ENCODE results near the gene MPI. TPM values are rescaled to one million over a fixed set of nuclear protein-coding genes. Genes with fewer than 3 reads are reported as not detected.

MPI gene
- total RNA-seq, 4 donors from 2014 or later: 27.6 to 73.1 (median 32.5) TPM

DNA sequence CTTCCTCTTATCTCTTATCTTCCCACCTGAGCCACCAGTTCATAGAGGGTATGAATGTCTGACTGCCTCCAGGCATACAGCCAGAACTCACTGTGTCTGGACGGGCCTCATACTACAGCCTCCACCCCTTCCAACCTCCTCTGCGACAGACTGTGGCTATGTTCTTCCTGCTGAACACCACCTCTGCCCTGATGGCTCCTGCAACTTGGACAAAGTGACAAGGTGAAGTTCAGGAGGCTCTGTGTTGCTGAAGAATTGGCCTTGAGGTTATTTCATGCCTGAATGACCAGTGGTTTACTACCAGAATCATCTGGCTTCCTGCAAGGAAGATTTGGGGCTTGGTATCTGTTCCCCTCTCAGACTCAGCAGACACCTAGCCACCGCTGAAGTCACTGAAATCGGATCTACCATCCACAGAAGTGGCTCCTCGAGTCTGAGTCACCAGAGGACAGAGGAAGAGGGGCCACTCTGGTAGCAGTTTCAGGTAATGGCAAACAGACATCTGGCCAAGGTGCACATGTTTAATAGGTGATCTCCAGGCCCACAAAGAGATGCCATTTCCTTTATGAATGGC is 32.7 kb upstream of the MPI start:
- WGBS, 2 donors: 52 to 62% methylated on average over 5 of the region's 5 CpGs
- TF ChIP-seq POLR2A (IDR thresholded peaks at IDR 0.05): no peak
- TF ChIP-seq, protein P1, sequence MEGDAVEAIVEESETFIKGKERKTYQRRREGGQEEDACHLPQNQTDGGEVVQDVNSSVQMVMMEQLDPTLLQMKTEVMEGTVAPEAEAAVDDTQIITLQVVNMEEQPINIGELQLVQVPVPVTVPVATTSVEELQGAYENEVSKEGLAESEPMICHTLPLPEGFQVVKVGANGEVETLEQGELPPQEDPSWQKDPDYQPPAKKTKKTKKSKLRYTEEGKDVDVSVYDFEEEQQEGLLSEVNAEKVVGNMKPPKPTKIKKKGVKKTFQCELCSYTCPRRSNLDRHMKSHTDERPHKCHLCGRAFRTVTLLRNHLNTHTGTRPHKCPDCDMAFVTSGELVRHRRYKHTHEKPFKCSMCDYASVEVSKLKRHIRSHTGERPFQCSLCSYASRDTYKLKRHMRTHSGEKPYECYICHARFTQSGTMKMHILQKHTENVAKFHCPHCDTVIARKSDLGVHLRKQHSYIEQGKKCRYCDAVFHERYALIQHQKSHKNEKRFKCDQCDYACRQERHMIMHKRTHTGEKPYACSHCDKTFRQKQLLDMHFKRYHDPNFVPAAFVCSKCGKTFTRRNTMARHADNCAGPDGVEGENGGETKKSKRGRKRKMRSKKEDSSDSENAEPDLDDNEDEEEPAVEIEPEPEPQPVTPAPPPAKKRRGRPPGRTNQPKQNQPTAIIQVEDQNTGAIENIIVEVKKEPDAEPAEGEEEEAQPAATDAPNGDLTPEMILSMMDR (IDR thresholded peaks at IDR 0.05): no peak
- intact Hi-C loops (cut with DNase I; ENCODE audit: low total_unique reads): no loop called here
- no peak for DNase-seq (ENCODE audit: low spot score in 2 of 2)
- H3K4me3 ChIP-seq (ENCODE audit: low read depth, poor library complexity, severe bottlenecking): no peak overlapping the region

DNA sequence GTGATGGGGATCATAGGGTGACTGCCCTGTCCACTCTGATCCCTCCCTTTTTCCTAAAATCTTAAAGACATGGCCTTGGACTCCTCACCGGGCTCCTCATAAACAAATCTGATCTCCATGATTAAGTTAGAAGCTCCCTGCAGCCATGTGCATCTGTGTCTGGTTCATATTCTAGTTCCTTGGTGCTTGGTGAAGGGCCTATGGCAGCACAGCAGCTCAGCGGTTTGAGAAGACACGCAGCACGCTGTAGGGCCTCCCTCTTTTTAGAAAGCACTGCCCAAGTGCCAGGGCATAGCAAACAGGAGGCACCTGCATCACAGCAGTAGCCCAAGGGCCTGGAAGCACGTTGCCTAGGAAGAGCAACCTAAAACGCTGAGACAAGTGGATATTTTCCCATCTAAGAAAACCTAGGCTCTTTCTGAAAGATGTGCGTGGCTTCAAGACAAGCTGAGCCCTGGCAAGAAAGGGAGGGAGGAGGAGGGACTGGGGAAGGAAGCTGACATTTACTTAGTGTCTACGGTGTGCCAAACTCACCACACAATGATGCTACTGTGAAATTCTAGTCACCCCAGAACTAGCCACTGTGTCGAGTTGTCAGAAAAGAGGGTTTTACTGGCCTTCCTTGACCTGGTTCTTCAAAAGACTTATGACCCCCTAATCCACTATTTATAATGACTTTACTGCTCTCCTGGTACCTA is 32.0 kb upstream of the MPI start:
- DNase-seq (ENCODE audit: low spot score in 2 of 2): no peak
- WGBS, 2 donors: 35 to 53% methylated on average over 9 of the region's 9 CpGs
- no peak overlapping the region for H3K4me3 ChIP-seq (ENCODE audit: low read depth, poor library complexity, severe bottlenecking)
- intact Hi-C loops (cut with DNase I; ENCODE audit: low total_unique reads): no loop called here
- TF ChIP-seq, protein P1 (IDR thresholded peaks at IDR 0.05): no peak
- no peak for TF ChIP-seq POLR2A (IDR thresholded peaks at IDR 0.05)

DNA sequence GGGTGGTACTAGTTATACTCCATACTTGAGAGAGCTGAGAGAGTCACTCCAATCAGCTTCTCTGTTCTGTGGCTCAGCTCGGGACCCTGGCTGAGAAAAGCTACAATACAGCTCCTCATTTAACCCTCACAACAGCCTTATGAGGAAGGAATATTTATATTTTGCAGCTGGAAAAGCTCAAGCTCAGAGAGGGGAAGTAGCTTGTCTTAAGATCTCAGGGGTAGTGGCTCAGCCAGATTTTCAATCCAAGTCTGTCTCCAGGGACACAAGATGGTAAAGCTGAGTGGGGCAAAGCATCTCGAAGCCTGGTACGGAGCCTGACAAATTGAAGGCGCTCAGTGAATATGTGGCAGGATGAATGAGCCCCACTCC is 31.5 kb upstream of the MPI start:
- intact Hi-C loops (cut with DNase I; ENCODE audit: low total_unique reads): no loop called here
- no peak for TF ChIP-seq POLR2A (IDR thresholded peaks at IDR 0.05)
- TF ChIP-seq, protein P1 (IDR thresholded peaks at IDR 0.05): no peak
- H3K4me3 ChIP-seq (ENCODE audit: low read depth, poor library complexity, severe bottlenecking): no peak overlapping the region
- whole genome bisulfite sequencing, 2 donors: 77 to 79% methylated on average over 4 of the region's 4 CpGs
- no peak for DNase-seq (ENCODE audit: low spot score in 2 of 2)

- no peak for DNase-seq (ENCODE audit: low spot score in 2 of 2)
- intact Hi-C loops (cut with DNase I; ENCODE audit: low total_unique reads): no loop called here
- TF ChIP-seq, protein P1 (IDR thresholded peaks at IDR 0.05): no peak
- no peak for TF ChIP-seq POLR2A (IDR thresholded peaks at IDR 0.05)
- WGBS, 2 donors: 73 to 77% methylated on average over 11 of the region's 11 CpGs
- H3K4me3 ChIP-seq (ENCODE audit: low read depth, poor library complexity, severe bottlenecking): no peak overlapping the region
These were observed 26.4 kb upstream of the MPI start for GRCh38 chr15:74863239-74864056.

DNA sequence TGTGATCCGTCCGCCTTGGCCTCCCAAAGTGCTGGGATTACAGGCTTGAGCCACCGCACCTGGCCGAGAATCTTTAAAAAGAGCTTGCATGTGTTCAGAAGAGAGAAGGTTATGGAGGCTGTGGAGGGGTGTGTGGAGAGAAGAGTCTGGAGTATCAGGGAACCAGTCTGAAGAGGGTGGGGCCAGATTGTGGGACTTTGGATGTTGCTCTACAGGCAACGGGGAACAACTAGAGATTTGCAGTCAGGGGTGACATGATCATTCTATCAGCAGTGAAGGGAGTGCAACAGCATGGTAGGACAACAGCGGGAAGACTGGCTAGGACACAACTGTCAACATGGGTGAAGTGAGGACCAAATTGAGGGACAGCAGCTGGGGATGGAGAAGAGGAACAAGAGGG is 25.5 kb upstream of the MPI start:
- no peak for DNase-seq (ENCODE audit: low spot score in 2 of 2)
- 78 to 87% methylated on average over 6 of the region's 6 CpGs for WGBS, 2 donors
- no peak for TF ChIP-seq POLR2A (IDR thresholded peaks at IDR 0.05)
- TF ChIP-seq, protein P1 (IDR thresholded peaks at IDR 0.05): no peak
- intact Hi-C loops (cut with DNase I; ENCODE audit: low total_unique reads): no loop called here
- H3K4me3 ChIP-seq (ENCODE audit: low read depth, poor library complexity, severe bottlenecking): no peak overlapping the region

Data from lower leg skin (tissue), 4 donors.